SKM-1 treated with dmso at 0.1 percent for 144 hours (cell line): ENCODE data around the gene MAP10.

Experiments
- DNase-seq: peaks from one replicate; lab custom pipeline; 2025; ENCODE audit not compliant: unreplicated experiment; lab: John Stamatoyannopoulos, UW

MAP10 gene

DNA sequence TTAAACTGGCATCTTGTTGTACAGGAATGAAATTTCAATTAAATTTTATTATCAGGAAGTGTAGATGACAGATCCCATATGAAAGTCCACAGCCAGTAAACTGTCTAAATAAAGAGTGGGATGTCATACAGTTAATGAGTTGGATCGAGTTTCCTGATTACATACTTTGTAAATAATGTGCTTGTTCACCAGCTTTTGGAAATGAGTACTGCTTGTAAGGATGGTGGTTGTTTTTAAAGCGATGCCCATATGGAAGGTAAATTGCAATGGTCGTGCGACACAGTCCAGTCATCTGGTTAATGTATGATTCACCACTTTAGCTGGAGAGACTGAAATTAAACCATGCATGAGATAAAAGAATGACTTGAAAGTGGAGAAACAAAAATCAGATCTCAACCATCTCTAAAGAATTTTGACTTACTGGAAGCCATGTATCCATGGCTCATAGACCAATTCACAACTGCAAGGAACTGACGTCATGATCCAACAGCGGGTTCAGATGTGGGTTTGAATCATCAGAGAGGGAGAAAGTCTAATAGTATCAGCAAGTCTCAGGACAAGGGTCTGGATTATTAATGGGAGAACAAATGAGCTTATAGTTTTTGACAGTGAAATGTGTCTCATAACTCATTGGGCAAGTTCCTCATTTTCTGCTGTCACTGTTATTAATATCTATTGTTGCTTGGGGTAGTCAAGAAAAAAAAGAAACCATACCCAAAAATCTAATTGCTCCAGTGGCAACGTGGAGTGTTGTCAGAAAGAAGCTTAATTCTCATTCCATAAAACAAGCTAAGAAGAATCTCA lies 49.0 kb downstream of the MAP10 start:
- no peak for DNase-seq

DNA sequence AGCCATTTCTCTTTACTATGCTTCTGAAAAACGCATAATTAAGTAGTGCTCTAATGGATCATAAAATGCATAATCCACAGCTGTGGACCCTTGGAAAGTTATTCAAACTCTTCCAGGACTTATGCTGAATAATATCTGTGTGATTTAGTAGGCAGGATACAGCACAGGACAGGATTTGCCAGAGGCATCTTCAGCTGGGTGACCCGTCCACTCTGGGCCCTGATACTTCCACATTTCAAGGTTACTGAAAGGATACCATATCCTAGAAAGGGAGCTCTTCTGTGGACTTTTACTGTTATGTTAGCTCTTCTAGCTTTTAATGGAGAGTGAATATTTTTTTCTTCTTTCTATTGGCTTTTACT lies 49.6 kb downstream of the MAP10 start:
- no peak for DNase-seq

DNA sequence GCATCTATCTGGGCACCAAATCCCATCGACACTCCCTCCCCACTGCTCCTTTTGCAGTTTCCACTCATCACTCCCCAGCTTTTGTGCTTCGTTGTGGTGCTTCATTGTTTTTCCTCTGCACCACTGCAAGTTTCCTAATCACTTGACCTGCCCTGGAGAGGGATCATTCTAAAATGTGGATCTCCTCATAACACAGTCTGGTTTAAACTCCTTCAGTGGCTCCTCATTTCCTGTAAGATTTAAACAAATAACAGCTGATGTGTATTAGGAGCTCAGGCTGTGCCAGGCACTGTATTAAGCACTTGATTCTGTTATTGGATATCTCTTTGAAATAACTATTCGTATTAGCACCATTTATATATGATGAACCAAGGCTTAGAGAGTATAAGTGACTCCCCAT lies 51.3 kb downstream of the MAP10 start:
- no peak for DNase-seq
